NCI-H82 treated with DMSO at 0.1 percent for 48 hours (cell line): ENCODE results near the gene NHS.
"Not testable (repeated sequence)": the region's sequence is repeated elsewhere in the genome, so short reads cannot be mapped to it uniquely, and the experiment has no call there.

Experiments
- DNase-seq: peaks from one replicate; lab custom pipeline; 2025; ENCODE audit not compliant: unreplicated experiment; lab: John Stamatoyannopoulos, UW

NHS gene

DNA sequence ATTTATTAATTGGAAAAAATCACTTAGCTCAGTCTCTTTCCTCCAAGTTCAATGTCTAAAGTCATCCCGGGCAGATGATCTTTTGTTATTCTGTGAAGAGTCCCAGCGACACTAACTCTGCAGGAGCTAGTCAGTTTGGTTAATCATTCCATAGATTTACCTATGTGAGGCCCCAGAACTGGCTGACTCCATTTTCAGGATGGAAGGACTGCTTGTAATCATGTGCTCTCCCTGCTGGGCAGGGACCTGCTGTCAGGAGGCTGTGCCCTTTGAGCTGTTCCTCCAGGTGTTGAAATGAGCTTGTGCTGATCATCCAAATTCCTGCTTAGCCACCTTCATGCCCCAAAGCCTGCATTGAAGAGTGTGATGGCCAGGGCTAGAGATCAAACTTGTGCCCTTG, 169.8 kb downstream of the NHS start:
- no peak for DNase-seq

DNA sequence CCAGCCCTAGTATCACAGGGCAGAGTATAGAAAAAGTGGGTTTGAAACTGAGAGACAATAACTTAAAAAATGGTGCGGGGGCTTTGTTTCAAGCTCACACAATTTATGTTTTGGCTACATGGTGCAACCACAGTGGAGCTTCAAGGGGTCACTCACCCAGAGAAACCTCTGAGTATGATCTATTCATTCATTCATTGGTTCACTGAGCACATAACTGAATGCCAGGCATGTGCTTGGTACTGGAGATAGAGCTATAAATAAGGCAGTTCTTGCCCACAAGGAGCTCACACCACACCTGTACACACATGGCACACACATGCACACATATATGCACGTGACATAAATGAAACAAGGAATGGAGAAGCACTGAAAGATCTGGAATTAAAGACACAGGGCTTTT, 171.4 kb downstream of the NHS start:
- no peak for DNase-seq

DNA sequence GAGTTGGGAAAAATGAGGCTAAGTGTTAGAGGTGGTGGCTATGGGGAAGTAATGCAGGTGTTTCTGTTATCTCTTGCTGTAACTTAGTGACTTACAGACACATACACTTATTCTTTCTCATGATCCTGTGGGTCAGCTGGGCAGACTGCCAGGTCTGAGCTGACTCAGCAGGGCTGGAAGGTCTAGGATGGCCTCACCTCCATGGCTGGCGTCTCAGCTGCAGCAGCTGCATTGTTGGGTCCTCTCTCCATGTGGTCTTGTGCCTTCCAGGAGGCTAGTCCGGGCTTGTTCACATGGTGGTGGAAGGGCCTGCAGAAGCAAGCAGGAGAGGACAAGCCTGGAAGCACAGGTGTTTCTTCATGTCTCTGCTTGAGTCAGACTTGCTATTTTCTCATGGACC, 172.7 kb downstream of the NHS start:
- no peak for DNase-seq

DNA sequence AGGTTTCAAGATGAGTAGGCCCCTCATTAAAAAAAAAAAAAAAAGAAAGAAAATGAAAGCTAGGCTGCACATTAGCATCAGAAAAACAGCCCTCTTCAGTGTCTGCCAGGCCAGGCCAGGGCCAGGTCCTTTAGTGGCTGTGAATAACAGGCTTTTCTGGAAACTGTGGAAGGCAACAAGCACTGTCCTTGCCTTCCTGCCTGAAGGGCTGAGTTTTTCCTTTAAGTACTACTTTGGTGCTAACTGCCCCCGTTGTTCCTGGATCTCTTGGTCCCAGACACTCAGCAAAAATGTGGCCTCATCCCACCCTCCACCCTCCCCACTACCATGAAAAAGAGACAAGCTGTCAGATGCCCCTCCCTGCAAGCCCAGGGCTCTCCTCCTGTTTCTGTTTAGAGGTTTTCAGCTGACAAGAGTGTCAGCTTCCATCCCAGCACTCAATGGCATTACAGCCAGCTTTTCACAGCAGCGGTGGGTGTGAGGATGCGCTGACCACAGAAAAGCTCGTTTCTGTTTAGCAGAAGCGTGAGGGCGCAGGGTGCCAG, 174.2 kb downstream of the NHS start:
- no peak for DNase-seq

DNA sequence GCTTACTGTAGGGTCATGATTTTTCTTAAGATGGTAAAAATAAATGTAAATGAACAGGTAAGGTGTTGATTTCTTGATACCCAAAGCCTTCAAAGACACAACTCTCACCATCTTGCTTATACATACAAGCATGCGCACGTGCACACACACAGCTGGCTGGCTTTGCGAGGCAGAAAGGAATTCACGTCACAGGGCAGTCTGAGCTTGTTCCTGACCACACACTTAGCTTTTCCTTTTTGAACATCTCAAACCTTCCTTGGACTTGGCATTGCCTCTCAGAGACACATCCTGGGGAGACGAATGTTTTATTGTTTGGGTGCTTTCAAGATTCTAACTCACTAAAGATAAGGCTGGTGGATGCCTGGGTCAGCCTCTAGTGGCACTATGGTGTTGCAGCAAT, 175.0 kb downstream of the NHS start:
- DNase-seq = no peak

DNA sequence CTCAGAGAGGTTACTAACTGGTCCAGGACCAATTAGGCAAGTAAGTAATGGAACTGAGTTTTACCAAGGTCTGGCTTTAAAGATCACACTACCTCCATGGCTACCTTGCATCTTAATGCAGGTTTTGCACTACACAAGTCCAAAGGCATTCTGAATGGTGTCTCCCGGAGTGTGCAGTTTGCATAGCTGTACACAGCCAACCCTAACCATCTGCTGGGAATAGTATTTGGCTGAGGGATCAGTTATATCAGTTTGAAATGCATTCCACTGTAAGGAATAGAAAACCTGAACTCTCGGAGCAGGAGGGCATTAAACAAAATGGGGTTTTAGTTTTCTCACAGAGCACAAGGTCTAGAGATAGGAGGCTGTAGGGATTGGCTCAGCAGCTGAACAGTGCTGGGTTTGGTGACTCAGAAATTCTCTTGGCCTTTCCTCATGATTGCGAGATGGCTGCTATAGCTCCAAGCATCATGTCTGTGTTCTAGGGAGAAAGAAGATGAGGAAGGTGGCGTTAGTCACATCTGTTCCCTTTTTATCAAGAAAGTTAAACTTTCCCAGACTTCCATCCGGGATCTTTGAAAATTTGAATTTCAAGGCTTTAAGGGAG, 177.1 kb downstream of the NHS start:
- DNase-seq = no peak

DNA sequence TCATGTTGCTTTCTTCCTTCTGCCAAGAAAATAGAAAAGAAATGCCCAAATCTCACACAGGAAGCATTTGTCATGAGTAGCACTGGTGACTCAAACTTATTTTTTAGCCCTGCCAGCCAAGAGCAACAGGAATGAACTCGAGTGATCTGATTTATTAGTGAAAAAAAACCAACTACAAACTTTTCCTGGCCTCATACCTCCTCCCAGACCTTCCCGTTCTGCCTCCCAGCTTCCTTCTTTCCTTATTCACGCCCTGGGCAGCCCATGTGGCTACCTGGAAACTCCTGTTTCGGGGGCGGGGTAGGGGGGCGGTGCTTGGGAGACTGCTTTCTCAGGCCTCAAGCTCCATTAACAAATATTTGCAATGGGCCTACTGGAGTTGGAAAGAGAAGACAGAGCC, 178.5 kb downstream of the NHS start:
- no peak for DNase-seq

DNA sequence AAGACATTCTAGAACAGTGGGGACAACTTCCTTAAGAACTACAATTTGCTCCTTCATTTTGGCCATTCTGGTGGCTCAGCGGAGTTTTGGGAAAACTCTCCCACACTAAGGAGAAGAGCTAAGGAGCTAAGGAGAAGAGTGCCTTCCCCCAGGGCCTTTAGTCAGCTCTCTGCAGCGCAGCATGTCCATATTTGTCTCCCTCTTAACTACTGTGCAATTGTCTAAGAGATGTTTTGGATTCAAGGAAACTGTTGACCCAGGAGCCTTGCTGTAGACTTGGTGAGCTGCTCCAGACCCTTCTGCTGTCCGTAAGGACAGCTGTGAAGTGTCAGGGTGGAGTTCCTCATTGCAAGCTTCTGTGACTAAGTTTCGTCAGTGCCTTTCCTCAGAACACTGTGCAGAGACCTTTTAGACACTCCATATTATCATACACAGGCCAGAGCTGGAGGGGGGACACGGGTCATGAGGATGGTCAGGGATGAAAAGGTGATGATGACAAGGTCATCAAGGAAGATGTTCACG, 179.0 kb downstream of the NHS start:
- no peak for DNase-seq

DNA sequence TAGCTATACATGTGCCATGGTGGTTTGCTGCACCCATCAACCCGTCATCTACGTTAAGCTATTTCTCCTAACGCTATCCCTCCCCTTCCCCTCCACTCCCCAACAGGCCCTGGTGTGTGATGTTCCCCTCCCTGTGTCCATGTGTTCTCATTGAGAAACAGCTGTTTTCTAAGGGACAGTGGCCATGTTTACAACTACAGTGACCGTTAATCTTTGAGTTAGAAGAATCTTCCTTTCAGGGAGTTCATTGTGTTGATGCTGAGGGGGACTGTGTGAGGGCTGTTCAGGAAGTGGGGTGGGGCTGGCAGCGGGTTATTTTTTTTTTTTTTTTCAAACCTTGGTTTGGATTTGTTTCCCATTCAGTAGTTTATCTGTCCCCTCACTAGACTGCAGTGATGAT, 179.9 kb downstream of the NHS start:
- DNase-seq = no peak

DNA sequence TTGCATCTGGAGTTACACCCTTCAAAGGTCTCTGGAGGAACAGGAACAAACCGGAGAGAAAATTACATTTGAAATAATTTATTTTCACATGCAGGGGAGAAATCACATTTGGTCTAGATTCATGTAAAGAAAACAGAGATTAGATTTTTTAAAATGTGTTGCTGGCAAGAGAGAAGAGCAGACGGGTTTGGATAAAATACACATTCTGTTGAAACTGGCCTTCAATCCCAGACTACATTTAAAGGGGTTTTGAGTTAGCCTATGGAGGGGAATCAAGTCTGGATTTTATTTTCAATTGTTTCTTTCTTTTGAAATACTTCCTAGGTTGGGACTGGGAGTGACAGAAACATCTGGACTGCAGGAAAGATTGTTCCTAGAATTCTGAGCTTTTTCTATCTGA, 180.8 kb downstream of the NHS start:
- DNase-seq = no peak

DNA sequence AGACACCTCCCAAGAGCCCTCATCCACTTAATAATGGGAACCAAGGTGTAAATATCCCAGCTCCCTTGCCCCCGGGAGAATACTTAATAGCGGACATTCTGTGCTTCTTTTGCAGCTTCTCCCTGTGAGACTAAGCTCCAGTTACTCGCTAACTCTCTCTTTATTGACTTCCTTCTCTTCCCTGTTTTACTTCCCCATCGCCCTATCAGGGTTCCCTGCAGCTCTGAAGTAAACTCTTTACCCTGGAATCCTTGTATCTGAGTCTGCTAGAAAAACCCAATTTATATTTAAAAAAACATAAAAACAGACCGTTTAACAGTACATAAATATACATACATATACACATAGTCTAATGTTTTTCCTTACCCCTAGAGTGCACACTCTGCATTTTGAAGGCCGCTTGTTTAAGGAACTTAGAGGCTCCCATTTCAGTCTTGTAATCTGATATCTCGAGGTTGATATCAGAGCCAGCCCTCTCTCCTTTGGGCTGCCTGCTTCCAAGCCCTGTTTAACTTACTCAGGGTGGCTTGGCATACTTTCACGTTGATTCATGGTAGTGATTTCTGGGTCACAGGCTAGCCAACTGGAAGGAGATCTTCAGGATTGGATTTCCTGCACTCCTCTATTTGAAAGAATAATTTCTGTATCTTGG, 184.9 kb downstream of the NHS start:
- DNase-seq = no peak

DNA sequence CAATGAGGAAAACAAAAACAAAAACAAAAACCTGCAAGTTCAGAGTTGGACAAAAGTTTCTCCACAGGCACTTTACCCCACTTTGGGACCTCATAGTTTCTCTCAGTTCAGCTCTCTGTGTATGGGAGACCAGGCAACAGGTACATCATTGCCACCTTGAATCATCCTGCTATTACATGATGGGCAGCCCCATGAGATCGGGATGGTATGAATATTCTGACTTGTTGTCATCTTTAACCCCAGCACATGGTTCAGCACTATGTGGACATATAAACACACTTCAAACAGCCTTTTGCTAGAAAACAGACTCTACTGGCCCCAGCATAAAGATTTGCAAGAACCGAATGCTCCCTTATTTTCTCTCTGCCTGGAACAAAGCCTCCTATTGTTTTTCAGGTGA, 185.4 kb downstream of the NHS start:
- no peak for DNase-seq

DNA sequence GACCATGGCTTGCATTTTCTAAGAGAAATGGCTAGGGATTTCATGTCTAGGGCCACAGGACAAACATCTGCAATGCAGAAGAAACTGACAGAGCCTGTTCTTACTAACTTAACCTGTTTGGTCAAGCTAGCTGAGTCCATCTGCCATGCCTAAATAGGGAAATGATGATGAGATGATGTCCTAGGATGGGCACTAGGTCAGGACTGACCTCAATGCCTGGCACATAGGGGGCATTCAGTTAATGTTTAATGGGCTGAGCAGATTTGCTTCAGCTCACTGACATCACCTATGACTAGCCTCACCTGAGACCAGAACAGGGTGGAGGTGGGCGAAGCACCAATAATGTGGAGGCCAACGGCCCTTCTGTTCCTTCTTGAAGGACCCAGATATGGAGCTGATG, 188.1 kb downstream of the NHS start:
- no peak for DNase-seq

DNA sequence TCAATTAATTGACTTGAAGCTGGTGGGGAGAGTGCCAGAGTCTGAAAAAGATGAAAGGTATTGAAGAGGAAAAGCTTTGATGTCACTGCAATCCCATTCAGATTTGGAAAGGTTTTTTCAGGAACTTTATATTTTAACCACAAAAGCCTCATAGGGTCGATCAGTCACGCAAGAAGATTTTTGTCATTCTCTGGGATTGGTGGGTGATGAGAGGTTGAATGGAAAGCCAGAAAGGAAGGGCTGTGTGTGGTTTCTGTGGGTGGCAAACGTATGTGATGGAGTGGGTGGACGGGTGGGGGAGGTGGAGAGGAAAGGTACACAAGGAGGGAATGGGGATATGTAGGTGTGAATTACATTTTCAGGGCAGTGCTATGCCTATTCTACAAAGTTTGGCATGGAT, 188.5 kb downstream of the NHS start:
- DNase-seq = no peak

DNA sequence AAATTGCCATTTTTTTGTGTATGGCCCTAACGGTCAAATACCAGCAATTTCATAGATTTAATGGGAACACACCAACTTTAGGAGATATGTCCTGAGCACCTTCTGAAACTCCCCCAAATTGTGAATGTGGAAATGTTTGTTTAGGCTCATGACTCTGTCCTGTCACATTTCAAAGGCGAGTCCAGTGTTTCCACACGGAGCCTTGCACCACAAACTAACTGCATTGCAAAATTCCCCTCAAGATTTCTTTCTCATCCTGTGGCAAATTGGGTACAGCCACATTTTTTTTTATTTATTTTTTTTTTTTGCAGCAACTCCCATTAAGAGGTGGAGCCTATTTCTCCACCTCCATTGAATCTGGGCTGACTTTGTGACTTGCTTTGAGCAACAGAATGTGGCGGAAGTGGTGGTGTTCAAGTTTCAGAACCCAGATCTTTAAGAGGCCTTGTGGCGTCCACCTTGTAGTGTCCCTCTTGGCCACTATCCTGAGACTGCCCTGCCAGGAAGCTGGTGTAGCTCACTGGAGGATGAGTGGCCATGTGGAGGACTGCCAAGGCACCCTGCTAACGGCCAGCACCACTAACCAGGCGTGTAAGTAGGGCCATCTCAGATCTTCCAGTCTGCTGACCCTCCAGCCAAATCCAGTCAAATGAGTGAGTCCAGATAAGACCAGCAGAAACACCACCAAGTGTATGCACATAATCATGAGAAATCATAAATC, 189.8 kb downstream of the NHS start:
- DNase-seq = no peak

DNA sequence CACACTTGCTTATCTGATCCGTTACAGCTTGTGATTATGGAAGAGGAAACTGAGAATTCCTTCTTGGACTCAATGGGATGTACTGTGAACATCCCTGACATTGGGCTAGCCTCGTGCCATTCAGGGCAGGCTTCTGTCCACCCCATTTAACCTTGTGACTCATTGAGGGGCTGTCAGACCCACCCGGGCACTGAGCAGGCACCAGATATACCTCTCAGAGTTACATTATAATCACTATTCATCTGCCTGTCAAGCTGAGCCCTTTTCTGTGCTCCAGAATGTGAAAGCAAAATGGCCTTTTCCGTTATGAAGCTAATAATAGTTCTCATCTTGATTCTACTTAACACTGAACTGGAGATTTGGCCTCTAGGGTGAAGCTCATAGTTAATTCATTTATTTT, 191.7 kb downstream of the NHS start:
- DNase-seq = no peak

DNA sequence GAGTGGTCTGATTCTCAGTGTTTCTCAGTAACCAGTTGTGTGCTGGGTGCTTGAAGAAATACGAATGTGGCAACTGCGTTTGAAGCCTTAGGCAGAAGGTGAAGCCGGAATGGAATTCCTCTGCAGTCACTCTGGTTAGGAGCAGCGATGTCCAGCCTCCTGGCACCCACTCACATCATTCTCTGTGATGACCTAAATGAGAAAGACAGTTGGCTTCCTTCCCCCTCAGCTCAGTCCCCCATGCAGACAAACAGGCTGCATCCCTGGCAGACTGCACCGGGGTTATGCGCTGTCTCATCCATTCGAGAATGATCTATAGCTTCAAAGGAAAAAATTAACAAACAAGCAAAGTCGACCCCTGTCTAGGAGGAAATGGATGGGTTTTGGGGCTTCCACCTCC, 192.2 kb downstream of the NHS start:
- no peak for DNase-seq

DNA sequence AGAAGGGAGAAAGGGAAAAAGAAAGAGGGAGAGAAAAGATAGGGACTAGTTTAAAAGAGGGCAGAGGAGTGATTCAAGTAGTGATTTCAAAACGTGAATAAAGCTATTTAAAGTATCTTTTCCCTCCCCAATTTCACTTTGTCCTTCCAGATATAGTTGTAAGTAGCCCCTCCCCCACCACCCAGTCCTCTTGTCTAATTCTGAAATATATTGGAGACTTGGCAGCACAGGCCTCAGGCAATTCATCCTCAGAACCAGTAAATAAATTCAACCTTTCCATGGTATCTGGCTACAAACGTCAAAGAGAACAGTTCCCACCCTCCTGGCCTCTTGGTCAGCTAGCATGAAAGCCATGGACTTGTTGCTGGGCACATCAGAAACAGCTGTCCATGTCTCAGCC, 192.8 kb downstream of the NHS start:
- DNase-seq = no peak

DNA sequence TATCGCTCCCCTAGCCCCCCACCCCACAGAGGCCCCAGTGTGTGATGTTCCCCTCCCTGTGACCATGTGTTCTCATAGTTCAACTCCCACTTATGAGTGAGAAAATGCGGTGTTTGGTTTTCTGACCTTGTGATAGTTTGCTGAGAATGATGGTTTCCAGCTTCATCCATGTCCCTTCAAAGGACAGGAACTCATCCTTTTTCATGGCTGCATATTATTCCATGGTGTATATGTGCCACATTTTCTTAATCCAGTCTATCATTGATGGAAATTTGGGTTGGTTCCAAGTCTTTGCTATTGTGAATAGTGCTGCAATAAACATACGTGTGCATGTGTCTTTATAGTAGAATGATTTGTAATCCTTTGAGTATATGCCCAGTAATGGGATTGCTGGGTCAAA, 193.8 kb downstream of the NHS start:
- DNase-seq = not testable (repeated sequence)

DNA sequence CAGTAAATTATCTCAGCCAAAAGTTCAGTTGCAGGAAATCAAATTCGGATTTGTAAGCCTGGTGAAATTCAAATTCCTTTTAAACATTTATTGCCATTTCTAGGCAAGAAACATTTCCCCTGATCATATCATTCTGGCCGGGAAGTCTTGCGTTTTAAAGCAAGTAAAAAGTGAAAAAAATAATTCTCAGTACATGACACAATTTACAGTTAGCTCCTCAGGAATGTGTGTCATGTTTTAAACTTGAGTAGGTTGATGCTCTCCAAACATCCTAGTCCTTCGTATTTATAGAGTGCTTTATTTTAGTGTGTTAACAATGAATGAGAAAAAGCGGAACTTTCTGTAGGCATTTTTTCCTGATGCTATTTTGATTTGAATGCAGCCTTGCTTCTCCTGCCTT, 204.0 kb downstream of the NHS start:
- no peak for DNase-seq

DNA sequence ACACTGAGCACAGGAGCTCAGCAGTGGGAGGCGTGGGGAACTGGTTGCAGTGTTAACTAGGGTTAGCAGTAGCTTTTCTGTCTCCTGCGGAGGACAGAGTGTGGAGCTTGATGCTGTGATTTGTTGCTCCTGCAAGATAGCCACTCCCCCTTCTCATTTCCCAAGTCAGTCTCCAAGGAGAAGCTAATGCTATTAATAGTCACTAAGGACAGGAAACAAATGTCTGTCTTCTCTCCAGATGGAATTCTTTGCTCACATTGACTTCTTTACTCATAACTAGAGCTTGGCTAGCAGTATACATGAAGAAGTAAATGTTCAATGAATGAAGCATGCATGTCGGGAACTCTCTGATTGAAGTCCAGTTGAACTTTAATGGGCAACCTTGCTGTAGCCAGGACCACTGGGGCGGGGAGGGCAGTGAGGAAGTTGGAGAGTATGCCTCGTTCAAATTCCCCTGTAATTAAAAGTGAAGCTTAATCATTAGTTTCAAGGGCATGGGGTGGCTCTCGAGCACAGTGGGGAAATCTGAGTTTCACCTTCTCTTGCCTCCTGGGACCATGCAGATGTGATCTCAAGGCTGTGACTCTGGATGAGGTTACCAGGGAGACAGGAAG, 205.6 kb downstream of the NHS start:
- peak; percentile 39 for DNase-seq

DNA sequence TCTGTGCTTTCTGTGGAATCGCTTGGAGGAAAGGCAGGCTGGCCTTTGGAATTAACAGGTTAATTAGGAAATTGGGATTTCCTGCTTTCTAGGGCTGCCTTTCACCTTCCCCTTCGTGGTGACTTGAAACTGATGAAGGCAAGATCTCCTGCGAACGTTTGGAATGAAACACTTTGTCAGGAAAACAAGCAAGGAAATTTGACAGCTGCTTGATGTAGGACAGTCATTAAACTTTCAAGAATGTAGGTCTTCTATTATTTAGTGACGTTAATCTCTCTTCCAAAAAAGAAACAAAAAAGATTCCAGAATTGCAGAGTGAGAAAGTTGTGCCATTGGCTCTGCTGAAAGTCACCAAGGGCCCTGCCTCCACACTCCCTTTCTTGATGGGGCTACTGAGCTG, 206.6 kb downstream of the NHS start:
- no peak for DNase-seq
